ENCODE results near the gene CRK.
"Not testable (repeated sequence)": the region's sequence is repeated elsewhere in the genome, so short reads cannot be mapped to it uniquely, and the experiment has no call there.

The CRK gene

GRCh38 chr17:1398028-1398427 is 58.0 kb downstream of the CRK start:
- intact Hi-C loops (cut with DNase I) = loop anchor here (5.0 kb wide), 1 partner anchor 36 kb away; no protein-coding TSS in a partner anchor
- no peak for DNase-seq

DNA sequence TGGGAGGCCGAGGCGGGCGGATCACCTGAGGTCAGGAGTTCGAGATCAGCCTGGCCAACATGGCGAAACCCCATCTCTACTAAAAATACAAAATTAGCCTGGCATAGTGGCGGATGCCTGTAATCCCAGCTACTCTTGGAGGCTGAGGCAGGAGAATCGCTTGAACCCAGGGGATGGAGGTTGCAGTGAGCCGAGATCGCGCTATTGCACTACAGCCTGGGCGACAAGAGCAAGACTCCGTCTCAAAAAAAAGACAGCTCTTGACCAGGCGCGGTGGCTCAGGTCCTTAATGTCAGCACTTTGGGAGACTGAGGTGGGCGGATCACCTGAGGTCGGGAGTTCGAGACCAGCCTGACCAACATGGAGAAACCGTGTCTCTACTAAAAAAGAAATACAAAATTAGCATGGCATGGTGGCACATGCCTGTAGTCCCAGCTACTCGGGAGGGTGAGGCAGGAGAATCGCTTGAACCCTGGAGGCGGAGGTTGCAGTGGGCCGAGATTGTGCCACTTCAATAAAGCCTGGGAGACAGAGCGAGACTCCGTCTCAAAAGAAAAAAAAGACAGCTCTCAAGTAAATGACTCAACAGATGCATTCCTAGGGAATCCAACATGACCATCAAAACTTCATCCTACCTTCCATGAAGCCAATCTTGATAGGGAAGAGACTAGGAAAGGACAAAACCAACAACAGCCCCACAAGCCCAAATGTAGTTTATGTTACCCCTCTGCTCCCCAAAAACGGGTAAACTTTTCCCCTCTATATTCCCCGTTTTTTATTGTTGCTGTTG is 60.0 kb downstream of the CRK start:
- intact Hi-C loops (cut with DNase I) = loop anchor here (5.0 kb wide), 1 partner anchor 34 kb away; no protein-coding TSS in a partner anchor
- peak in 2 of 10 donors; percentile 38 to 66 for DNase-seq

GRCh38 chr17:1391577-1391976 is 64.5 kb downstream of the CRK start:
- peak in 1 of 10 donors; percentile 20 for DNase-seq
- intact Hi-C loops (cut with DNase I) = no loop called here

DNA sequence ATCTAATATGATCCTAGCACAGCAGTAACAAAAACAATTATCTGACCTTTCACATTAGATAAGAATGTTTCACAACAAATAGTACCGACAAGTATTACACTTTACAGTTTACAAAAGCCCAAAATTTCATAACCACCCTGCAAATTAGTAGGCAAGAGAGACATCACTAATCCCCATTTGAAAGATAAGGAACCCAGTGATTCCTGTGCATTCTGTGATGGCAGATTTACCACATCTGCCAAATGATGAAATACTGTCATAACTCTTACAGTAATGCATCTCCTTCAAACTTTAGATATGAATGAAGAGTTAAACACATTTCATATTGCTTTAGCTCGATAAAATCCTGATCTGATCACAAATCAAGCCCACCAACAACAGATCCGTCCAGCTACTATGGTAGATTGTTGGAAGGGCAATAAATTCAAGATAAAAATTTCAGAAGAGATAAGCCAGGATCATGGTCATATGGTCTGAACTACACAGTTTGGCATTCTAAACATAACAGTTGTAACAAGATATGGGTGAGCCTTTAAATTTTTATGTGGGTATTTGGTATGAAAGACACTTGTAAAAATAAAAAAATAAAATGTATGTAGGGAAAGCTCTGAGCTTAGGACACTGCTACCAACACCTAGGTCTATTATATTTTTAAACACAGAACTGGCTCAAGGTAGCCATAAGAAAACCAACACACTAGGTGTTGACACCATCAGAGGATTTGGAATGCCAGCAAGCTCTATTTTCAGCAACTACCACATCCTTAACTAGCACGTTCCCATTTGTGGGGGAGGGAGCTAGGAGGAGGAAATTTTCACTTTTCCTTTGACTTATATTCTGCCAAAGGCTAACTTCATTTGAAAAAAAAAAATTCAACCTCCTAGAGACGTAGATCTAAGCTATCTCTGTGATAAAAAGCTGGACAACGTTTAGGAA is 65.3 kb downstream of the CRK start:
- intact Hi-C loops (cut with DNase I) = no loop called here
- no peak for DNase-seq

DNA sequence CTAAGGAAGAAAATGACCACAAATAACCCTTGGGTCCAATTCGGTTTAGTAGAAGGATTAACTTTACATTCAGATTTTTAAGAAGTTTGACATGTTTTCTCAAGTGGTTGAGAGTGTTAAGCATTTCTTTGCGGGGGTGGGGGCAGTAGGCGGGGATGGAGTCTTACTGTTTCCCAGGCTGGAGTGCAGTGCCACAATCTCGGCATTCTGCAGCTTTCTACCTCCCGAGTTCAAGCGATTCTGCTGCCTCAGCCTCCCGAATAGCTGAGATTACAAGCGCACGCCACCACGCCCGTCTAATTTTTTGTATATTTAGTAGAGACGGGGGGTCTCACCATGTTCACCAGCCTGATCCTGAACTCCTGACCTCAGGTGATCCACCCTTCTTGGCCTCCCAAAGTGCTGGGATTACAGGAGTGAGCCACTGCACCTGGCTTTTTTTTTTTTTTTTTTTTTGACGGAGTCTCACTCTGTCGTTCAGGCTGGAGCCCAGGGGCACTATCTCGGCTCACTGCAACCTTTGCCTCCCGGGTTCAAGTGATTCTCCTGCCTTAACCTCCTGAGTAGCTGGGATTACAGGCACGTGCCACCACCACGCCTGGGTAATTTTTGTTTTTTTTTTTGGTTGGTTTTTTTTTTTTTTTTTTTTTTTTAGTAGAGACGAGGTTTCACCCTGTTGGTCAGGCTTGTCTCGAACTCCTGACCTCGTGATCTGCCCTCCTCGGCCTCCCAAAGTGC is 68.4 kb downstream of the CRK start:
- intact Hi-C loops (cut with DNase I) = not testable (repeated sequence)
- DNase-seq = peak in 1 of 10 donors; percentile 26

DNA sequence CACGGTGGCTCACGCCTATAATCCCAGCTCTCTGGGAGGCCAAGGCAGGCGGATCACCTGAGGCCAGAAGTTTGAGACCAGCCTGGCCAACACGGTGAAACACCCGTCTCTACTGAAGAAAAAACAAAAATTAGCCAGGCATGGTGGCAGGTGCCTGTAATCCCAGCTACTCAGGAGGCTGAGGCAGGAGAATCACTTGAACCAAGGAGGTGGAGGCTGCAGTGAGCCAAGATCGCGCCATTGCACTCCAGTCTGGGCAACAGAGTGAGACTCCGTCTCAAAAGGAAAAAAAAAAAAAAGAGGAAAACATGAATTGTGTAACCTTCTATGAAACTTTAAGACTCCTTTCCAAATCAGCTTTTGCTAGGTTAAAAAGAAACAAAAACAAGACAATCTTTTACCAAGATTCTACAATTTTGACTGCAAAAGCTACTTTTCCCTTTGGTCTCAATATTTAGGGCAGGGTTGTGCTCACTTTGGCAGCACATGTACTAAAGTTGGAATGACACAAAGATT is 69.3 kb downstream of the CRK start:
- intact Hi-C loops (cut with DNase I) = not testable (repeated sequence)
- peak in 1 of 10 donors; percentile 26 for DNase-seq

DNA sequence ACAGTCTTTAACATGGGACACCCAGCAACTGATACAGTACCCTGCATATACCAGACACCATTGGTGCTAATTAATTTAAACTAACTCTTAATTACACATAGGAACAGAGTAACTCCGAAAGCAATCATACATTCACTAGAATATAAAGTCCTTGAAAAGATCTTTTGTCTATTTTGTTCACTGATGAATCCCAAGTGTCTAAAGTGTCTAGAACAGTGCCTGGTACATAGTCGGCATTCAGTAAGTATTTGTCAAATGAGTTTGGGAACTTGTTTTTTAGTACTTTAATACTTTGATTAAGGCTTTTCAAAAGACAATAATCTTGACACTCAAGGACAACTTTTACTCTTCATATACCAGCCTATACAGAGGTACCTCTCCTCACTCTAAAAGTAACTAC is 69.8 kb downstream of the CRK start:
- intact Hi-C loops (cut with DNase I) = no loop called here

GRCh38 chr17:1385861-1386260 is 70.2 kb downstream of the CRK start:
- intact Hi-C loops (cut with DNase I) = no loop called here
- DNase-seq = no peak

More for the DNA sequence above, 69.8 kb downstream of the CRK start:
- no peak for DNase-seq

DNA sequence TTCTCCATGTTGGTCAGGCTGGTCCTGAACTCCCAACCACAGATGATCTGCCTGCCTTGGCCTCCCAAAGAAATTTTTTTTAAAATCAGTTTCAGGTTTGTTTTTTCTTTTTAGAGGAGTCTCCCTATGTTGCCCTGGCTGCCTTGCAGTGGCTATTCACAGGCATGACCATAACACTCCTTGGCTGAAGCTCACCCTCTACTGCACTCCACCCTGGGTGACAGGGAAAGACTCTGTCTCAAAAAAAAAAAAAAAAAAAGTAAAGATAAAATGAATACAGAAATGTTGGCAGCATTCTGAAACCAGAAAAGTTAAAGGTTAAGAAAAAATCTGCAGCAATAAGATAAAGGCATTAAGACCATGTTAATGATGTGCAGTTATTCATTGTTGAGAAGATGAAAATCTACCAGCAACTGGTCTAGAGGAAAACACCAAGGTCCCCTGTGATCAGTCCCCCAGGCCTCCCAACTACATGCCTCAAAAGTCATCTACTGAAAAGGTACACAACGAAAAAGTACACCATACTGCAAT is 71.1 kb downstream of the CRK start:
- intact Hi-C loops (cut with DNase I) = no loop called here
- peak in 1 of 10 donors; percentile 14 for DNase-seq

DNA sequence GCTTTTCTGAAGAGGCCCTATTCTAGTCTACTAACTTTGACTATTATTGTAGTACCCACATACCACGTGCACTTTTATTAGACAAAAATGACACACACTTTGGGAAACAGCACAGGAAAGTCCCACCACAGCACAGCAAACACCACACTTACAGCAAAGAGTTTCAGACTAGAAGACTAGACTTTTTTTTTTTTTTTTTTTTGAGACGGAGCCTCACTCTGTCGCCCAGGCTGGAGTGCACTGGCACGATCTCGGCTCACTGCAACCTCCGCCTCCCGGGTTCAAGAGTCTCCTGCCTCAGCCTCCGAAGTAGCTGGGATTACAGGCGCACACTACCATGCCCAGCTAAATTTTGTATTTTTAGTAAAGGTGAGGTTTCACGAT is 76.1 kb downstream of the CRK start:
- intact Hi-C loops (cut with DNase I) = no loop called here

GRCh38 chr17:1379208-1379929 is 76.7 kb downstream of the CRK start:
- intact Hi-C loops (cut with DNase I) = no loop called here
- DNase-seq = peak in 1 of 10 donors; percentile 34

More for the DNA sequence above, 76.1 kb downstream of the CRK start:
- peak in 1 of 10 donors; percentile 10 for DNase-seq

- DNase-seq = peak in 1 of 10 donors; percentile 9
- intact Hi-C loops (cut with DNase I) = not testable (repeated sequence)
Measured at GRCh38 chr17:1378476-1378860, 77.6 kb downstream of the CRK start.

GRCh38 chr17:1377334-1377733 is 78.7 kb downstream of the CRK start:
- no peak for DNase-seq
- intact Hi-C loops (cut with DNase I) = no loop called here

- no peak for DNase-seq
- intact Hi-C loops (cut with DNase I) = no loop called here
Measured at GRCh38 chr17:1376061-1376460, 80.0 kb downstream of the CRK start.

DNA sequence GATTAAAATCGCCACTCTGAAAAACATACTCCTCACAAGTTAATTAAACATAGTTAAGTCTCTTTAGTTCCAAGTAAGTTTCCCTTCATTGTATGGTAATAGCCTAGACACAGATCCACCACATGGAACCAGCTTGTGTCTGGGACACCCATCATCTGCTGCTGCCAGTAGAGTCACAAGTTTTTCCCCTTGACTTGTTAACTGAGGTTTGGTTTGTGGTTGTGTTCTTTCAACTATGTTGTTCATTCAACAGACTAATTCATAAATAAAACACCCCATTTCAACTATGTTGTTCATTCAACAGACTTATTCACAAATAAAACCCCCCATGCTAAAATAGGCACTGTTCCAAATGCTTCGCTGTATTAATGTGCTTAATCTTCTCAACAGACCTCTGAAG is 80.4 kb downstream of the CRK start:
- no peak for DNase-seq
- intact Hi-C loops (cut with DNase I) = no loop called here

DNA sequence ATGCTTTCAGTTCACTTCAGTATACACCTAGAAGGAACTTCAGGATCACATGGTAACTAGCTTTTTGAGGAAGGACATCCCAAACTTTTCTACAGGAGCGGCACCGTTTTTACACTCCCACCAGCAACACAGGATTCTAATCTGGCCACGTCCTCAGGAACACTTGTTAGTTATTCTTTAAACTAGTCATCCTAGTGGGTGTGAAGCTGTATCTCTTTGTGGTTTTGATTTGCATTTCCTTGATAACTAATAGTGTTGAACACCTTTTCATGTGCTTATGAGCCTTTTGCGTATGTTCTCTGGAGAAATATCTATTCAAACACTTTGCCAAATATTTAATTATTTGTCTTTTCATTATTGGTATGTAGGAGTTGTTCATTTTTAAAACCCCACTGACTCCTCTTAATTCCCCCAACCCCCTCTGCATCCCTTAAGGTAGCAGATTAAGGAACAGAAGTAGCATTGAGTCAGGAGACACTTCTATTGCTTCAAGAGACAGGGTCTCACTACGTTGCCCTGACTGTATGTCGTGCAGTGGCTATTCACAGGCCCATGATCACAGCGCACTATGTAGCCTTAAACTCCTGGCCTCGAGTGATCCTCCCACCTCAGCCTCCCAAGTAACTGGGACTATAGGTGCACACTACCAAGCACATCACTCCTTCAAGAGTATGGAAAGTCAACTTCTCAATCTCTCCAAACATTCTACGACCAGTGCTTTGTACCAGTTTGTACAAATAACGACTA is 81.4 kb downstream of the CRK start:
- peak in 1 of 10 donors; percentile 15 for DNase-seq
- intact Hi-C loops (cut with DNase I) = no loop called here

DNA sequence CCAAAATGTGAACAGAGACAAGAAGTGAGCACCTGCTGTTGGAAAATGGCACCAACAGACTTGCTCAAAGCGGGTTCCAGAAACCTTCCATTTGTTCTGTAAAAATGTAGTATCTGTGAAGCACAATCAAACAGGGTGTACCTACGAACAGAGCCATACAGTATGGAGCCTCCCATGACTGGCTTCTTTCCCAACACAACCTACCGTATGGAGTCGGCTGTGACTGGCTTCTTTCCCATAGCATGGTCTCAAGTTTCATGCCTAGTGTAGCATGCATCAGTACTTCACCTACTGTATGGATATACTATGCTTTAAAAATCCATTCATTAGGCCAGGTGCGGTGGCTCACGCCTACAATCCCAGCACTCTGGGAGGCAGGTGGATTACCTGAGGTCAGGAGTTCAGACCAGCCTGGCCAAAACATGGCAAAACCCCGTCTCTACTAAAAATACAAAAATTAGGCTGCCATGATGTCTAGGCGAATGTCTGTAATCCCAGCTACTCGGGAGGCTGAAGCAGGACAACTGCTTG is 82.3 kb downstream of the CRK start:
- DNase-seq = peak in 1 of 10 donors; percentile 13
- intact Hi-C loops (cut with DNase I) = no loop called here

DNA sequence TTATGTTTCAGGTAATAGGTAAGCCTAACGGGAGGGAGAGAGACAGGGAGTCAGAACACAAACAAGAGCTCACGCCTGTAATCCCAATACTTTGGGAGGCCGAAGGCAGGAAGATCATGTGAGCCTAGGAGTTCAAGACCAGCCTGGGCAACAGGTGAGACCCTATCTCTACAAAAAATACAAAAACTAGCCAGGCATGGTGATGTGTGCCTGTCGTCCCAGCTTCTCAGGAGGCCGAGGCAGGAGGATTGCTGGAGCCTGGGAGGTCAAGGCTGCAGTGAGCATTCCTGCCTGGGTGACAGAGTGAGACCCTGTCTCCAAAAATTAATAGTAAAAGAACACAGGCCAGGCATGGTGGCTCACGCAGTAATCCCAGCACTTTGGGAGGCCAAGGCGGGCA is 83.4 kb downstream of the CRK start:
- peak in 1 of 10 donors; percentile 22 for DNase-seq
- intact Hi-C loops (cut with DNase I) = no loop called here
